NCI-H748 (cell line): ENCODE results near the gene DEF6.
"Not testable (repeated sequence)": the region's sequence is repeated elsewhere in the genome, so short reads cannot be mapped to it uniquely, and the experiment has no call there.

Experiments
- DNase-seq: peaks from one replicate; lab custom pipeline; 2025; ENCODE audit not compliant: unreplicated experiment; lab: John Stamatoyannopoulos, UW

DEF6 gene

DNA sequence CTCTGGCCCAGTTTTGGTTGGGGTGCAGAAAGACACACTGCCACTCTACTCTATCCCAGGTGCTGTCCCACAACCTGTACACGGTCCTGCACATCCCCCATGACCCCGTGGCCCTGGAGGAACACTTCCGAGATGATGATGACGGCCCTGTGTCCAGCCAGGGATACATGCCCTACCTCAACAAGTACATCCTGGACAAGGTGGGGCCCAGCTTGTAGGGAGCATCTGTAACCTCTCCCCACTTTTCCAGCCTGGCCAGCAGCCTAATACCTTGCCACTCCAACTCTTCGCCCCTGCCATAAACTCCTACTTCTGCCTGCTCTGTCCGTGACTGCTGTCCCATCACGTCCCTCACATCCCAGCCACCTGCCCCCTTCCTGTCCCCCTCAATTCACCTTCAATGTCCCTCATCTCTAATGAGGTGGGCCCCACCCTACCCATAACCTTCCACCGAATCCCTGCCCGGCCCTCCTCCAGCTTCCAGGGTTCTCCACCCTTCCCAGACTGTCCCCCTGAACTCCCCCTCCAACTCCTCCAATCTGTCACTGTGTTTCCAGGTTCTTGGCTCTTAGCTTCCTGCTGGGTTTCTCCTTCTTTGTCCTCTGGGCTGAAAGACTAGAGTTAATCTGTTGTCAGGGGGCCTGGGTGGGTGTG lies 12.1 kb downstream of the DEF6 start:
- no peak for DNase-seq

DNA sequence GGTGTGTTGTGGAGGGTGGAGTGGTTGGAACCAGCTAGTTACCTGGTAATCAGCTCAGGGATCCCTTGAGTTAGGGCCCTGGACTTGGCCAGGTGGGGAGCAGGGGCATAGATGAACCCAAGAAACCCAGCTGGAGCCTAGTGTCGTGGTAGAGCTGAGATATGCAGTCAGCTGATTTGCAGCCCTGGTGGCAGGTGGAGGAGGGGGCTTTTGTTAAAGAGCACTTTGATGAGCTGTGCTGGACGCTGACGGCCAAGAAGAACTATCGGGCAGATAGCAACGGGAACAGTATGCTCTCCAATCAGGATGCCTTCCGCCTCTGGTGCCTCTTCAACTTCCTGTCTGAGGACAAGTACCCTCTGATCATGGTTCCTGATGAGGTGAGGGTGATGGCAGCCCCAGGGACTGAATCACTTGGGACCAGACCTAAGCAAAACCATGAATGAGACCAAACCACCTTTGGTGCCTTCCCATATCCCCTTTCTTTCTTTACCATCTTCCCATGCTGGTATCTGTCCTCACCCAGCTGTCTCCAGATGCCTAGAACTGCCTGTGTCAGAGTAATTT lies 12.7 kb downstream of the DEF6 start:
- no peak for DNase-seq

DNA sequence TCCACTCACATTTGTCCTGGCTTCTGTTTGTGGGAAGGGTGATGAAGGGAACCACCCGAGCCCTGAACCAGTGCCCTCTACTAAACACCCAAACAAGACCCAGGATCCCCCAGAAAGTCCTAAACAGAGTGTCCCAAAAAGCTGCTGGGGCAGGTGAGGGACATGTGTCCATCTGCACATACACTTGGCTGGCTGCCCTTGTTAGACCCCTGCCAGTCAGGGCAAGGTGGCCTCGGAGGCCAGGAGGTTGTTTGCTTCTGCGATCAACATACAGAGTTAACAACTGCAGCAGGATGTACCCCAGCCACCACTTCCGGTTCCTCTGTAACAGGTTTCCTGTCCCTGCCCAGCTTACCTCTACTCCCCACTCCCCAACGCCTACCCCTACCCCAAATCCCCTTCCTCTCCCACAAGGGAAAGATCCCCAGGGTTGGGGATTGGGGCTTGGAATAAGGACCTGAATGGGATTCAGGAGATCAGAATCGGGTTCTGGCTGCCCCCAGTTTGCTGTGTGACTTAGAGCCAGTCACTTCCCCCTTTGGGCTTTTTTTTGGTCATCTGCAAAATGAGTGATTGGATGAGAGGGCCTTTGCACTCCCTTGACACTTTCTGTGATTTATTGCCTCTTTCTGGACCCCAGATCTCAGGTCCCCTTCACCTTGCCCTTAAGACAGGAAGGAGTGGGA lies 13.9 kb downstream of the DEF6 start:
- DNase-seq: no peak

DNA sequence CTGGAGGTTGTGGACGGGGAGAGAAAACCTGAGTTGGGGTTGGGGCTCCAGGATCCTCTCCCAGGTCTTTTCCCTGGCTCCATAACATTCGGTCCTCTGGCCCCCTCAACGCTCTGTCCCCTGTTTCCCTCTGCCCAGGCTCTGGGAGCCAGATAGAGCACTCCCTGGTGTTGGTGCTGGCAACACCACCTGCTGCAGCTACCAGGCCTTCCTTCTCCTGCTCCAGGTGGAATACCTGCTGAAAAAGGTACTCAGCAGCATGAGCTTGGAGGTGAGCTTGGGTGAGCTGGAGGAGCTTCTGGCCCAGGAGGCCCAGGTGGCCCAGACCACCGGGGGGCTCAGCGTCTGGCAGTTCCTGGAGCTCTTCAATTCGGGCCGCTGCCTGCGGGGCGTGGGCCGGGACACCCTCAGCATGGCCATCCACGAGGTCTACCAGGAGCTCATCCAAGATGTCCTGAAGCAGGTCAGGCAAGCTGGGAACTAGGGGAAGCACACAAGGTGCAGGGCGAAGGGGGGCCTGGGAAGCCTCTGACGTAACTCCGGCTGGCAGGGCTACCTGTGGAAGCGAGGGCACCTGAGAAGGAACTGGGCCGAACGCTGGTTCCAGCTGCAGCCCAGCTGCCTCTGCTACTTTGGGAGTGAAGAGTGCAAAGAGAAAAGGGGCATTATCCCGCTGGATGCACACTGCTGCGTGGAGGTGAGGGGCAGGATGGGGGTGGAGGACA lies 14.6 kb downstream of the DEF6 start:
- no peak for DNase-seq

DNA sequence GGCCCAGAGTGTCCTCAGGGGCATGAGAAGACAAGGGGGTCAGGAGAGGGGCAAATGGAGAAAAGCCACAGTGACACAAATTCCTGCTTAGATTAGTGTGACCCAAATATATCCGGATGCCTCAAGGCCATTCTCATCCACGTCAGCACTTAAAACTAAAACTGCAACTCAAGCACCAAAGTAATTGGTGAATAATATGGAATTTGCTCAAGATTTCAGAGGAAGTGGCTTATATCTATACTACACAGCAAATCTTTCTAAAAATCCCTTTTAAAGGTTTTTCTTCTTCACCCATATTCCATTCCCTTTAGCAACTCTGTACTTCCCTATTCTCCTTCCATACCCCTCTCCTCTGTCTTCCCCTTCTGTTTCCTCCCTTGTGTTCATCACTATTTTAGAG lies 15.2 kb downstream of the DEF6 start:
- no peak for DNase-seq

DNA sequence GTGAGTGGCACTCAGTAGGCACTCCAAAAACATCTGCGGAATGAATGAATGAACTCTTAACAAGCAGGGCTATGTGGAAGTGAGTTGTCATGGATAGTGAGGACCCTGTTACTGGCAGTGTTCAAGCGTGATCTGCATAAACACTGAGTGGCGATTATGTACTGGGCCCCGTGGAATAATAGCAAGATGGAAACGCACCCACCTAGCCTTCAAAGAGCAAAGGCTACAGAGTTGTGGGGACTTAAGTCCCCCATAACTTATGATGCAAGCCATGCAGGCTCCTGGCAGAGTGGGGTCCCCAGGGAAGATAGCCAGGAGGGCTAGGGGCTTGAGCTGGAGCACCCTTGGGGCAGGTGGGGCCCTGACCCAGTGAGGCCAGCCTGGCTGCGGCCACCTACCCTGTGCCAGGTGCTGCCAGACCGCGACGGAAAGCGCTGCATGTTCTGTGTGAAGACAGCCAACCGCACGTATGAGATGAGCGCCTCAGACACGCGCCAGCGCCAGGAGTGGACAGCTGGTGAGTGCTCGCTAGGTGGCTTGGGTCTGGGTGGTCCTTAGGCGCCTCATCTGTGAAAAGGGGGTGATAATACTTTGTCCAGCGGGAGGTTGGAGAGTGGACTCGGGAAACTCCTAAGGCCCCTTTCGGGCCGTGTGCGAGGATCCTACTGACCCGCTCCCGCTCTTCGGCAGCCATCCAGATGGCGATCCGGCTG lies 20.0 kb downstream of the DEF6 start:
- peak; percentile 83 for DNase-seq

DNA sequence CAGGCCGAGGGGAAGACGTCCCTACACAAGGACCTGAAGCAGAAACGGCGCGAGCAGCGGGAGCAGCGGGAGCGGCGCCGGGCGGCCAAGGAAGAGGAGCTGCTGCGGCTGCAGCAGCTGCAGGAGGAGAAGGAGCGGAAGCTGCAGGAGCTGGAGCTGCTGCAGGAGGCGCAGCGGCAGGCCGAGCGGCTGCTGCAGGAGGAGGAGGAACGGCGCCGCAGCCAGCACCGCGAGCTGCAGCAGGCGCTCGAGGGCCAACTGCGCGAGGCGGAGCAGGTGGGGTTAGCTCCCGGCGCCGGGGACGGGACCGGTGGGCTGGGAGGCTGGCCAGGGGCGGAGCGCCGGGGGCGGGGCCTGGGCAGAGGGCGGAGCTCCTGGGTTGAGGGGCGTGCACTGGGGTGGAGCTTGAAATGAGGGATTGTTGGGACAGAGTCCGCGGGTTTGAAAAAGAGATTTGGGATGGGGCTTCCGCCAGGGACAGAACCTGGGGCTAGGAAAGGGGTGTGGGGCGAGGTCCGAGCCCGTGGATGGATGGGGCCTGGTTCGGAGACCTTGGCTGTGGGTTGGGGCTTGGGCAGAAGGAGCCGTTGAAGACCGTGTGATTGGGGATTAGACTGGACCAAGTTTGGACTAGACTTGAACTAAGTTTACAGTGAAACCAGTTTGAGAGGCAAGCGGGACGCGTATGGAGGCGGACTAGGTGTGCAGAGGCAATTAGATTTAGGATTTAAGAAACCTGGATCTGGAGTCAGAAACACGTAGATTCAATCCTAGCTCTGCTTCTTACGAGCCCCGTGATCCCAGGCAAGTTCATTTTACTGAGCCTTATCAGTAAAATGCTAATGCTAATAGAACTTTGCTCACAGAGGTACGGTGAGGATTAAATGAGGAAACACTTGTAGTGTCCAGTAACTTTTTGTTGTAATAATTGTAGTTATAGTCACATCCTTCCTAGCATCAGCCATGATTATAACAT lies 20.9 kb downstream of the DEF6 start:
- DNase-seq: peak; percentile 95

DNA sequence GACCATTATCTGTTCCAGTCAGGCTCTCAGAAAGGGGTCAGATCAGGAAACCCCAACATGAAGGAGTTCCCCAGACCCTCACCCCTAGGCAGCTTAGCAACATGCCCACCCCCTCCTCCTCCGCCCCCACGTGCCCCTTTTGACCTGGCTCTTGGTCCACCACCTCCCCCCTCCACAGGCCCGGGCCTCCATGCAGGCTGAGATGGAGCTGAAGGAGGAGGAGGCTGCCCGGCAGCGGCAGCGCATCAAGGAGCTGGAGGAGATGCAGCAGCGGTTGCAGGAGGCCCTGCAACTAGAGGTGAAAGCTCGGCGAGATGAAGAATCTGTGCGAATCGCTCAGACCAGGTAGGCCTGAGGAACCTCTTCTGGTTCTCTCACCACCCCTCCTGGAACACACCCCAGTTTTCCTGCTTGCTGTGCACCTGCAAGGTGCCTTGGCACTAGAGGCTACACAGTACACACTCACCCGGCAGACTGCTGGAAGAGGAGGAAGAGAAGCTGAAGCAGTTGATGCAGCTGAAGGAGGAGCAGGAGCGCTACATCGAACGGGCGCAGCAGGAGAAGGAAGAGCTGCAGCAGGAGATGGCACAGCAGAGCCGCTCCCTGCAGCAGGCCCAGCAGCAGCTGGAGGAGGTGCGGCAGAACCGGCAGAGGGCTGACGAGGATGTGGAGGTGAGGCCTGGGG lies 21.9 kb downstream of the DEF6 start:
- no peak for DNase-seq

DNA sequence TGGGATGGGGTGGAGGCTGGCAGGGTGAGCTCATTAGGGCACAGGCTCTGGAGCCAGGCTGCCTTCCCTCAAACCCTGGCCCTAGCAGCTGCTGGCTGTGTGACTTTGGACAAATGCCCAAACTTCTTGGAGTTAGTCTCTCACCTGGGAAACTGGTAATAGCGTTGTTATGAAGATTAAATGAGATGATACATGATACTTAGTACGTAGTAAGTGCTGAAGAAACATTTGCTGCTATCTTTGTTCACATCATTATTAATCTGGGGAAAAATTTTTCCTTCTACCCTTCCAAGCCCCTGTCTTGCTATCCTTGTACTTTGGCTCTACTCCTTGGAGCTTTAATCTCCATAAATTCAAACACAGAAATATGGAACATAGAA lies 22.4 kb downstream of the DEF6 start:
- DNase-seq: no peak

DNA sequence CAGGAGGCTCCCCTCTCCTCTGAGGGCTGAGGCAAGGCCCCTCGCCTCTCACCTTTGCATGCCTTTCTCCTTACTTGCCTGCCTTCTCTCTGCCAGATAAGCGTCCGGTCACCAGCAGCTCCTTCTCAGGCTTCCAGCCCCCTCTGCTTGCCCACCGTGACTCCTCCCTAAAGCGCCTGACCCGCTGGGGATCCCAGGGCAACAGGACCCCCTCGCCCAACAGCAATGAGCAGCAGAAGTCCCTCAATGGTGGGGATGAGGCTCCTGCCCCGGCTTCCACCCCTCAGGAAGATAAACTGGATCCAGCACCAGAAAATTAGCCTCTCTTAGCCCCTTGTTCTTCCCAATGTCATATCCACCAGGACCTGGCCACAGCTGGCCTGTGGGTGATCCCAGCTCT lies 23.5 kb downstream of the DEF6 start:
- no peak for DNase-seq

DNA sequence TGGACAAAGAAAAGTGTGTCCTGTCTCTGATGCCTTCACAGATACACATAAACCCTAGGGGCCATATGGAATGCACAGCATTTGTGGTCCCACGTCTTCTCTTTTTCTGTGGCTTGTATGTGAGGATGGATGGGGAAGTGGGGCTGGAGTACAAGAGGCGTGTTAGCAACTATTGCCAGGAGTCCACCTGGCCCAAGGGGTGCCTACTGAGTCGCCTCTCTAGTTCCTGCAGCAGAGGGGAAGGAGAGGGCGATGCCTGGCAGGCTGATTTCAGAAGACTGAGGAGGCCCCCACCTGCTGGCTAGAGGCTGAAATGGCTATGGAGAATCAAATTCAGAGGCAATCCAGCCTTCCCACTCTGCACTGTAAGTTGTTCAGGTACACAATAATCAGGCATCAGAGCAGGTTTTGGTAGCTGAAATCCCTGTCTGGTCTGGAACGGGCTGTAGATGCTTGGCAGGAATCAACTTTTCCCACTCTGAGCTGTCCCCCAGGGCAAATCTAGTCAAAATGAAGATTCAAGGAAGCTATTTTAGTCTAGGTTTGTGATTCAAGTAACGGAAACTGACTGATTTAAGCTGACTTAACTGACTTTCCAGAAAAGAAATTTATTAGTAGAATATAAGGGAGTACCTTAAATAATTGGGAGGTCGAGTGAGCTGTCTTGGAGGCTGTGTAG lies 29.9 kb downstream of the DEF6 start:
- DNase-seq: peak; percentile 66

DNA sequence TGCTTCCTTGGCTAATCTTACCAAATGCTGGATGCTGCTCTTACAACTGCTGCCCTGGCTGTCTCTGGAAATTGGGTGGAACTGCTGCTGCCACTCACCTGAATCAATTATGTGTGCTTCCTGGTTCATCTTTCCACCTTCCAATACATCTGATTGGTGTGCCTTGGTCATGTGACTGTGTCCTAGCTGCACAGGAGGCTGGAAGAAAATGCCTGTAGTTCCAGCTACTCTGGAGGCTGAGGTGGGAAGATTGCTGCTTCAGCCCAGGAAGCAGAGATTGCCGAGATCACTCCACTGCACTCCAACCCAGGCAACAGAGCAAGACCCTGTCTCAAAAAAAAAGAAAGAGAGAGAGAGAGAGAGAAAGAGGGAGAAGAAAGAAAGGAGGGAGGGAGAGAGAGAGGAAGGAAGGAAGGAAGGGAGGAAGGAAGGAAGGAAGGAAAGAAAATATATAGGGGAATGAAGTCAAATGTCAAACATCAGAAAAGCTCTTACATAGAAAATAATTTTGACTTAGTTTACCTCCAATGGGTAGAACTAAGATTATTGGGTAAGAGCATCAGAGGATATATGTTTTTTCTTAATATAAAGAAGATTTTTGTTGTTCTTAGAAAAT lies 30.6 kb downstream of the DEF6 start:
- no peak for DNase-seq

DNA sequence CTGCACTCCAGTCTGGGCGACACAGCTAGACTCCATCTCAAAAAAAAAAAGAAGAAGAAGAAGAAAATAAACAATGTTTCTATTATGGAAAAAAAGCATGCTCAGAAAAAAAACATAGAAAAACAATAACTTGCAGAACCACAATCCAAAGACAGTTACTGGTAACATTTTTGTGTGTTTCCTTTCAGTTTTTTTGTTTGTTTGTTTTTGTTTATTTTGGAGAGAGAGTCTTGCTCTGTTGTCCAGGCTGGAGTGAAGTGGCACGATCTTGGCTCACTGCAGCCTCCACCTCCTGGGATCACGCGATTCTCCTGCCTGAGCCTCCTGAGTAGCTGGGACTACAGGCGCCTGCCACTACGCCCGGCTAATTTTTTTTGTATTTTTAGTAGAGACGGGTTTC lies 31.3 kb downstream of the DEF6 start:
- DNase-seq: not testable (repeated sequence)

DNA sequence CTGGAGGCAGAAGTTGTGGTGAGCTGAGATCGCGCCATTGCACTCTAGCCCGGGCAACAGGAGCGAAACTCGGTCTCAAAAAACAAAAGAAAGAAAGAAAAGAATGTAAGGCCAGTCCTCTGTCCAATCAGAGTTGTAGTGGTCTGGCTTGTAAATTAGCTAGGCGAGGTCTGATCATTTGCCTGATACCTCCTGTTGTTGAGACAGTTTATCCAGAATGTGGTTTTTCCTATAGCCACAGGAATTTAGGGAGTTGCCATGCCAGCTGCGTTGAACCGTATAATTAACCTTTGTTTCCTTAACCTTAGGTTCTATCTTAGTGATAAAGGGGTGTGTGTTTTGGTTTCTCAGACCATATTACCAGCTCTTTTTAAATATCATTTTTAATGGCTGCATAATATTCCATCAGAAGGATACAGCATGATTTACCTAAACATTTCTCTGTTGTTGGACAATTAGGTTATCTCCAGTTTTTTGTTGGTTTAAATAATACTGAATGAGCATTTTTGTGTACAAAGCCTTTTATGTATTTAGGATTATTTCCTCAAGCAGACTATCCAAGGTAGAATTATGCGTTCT lies 33.0 kb downstream of the DEF6 start:
- DNase-seq: no peak

DNA sequence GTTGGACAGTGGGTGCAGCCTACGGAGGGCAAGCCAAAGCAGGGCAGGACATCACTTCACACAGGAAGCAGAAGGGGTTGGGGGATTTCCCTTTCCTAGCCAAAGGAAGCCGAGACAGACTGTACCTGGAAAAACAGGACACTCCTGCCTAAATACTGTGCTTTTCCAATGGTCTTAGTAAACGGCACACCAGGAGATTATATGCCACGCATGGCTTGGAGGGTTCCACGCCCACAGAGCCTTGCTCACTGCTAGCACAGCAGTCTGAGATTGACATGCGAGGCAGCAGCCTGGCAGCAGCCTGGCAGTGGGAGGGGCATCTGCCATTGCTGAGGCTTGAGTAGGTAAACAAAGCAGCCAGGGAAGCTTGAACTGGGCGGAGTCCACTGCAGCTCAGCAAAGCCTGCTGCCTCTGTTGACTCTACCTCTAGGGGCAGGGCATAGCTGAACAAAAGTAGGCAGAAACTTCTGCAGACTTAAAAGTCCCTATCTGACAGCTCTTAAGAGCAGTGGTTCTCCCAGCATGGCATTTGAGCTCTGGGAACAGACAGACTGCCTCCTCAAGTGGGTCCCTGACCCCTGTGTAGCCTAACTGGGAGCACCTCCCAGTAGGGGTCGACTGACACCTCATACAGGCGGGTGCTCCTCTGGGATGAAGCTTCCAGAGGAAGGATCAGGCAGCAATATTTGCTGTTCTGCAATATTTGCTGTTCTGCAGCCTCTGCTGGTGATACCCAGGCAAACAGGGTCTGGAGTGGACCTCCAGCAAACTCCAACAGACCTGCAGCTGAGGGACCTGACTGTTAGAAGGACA lies 34.7 kb downstream of the DEF6 start:
- DNase-seq: peak; percentile 92

DNA sequence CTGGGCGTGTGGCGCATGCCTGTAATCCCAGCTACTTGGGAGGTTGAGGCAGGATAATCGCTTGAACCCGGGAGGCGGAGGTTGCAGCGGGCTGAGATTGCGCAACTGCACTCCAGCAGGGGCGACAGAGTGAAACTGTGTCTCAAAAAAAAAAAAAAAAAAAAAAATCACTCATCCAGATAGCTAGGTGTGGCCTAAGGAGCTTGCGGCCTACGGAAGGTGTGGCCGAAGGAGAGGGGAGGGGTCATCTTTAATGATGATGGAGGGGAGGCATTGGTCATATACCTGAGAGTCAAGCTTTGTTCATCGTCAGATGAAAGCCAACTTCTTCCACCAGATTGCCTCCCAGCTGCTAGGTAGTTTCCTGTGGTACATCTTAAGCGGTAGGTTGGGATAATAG lies 43.9 kb downstream of the DEF6 start:
- DNase-seq: no peak

DNA sequence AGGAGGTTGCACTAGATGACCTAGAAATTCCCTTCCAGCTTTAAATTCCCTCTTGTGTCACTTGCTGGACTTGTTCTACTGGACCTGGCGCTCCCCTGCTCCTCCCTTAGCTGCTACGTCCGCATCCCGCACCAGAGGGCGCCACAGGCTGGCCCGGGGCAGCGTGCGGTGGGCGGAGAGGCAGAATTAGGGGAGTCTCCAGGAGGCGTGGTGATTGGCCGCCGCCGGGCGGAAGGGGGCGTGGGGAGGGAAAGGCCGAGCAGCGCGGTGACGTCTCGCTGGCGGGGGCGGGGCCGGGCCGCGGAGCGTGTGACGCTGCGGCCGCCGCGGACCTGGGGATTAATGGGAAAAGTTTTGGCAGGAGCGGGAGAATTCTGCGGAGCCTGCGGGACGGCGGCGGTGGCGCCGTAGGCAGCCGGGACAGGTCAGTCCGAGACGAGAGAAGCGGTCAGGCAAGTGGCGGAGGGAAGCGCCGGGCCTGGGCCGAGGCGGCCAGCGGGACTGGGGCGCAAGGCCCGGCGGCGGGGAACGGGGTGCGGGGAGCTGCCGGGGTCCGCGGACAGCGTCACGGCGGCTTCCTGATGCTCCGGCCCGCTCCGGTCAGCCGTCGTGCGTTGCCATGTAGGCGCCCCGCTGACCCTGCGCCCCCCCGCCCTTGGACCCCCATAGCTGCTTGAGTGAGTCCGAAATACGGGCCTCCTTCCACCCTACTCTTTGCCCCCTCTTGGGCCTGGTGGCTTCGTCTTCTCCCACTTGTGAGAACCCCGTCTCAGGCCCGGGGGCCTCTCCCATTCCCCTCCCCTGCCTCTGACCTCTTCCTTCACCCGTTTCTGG lies 44.9 kb downstream of the DEF6 start, which contains the start of gene PPARD:
Gene PPARD, plus strand, starts transcription at position 301 of the 834 bp plus-strand sequence. CDS start 68,530 bp downstream, outside the sequence.
- DNase-seq: peak; percentile 95
